Caco-2 (cell line): Measurements from ENCODE around the gene PSD4. TPM values are rescaled to one million over a fixed set of nuclear protein-coding genes. Genes with fewer than 3 reads are reported as not detected.
A peak's percentile ranks its signal among the peaks of the same experiment; 100 is the strongest.

Experiments used
- BruUV-seq: library from RNA; stranded (reverse); fragments of 400-500 nt; replicated peaks from 2 replicates; lab custom pipeline; 2021; lab: Mats Ljungman, UMichigan
- CTCF ChIA-PET: fragments of 300-600 bp; sonication (Branson Sonifier 250); formaldehyde crosslinking; loops from one replicate; lab custom pipeline; 2022; ENCODE audit warnings: antibody characterized with exemption; lab: Charles Lee
- POLR2A ChIA-PET: fragments of 300-600 bp; sonication (Branson Sonifier 250); formaldehyde crosslinking; loops from one replicate; lab custom pipeline; 2022; ENCODE audit warnings: antibody characterized with exemption; lab: Charles Lee
- DNase-seq, 2 experiments: peaks; one replicate each; pipeline versions ENCODE4 v3.0.0 to v3.0.0-alpha.2; 2020 to 2022
- H3K27me3 ChIP-seq: replicated peaks from 2 replicates; pipeline ENCODE4 v1.6.0; 2011; ENCODE audit warnings: low read length; ENCODE audit not compliant: control insufficient read depth, insufficient read depth
- H3K36me3 ChIP-seq: 2 replicates; pipeline ENCODE4 v1.5.1; 2011; ENCODE audit warnings: low read length; ENCODE audit not compliant: control insufficient read depth, insufficient read depth
- H3K4me1 ChIP-seq: fragments of 250-450 bp; sonication (Bioruptor Pico); 2 replicates; pipeline ENCODE4 v1.5.1; 2020; ENCODE audit warnings: mild to moderate bottlenecking
- H3K4me3 ChIP-seq: 2 replicates; pipeline ENCODE4 v1.5.1; 2011; ENCODE audit warnings: low read depth, mild to moderate bottlenecking, control low read depth, low read length
- H3K9me3 ChIP-seq: fragments of 250-450 bp; sonication (Bioruptor Pico); 2 replicates; pipeline ENCODE4 v1.5.1; 2020; ENCODE audit warnings: mild to moderate bottlenecking, moderate library complexity
- H3K27ac Mint-ChIP-seq: one replicate; pipeline ENCODE4 v1.8.0; 2022; ENCODE audit warnings: mixed read lengths; ENCODE audit not compliant: unreplicated experiment
- H3K27me3 Mint-ChIP-seq: one replicate; pipeline ENCODE4 v1.8.0; 2022; ENCODE audit warnings: mixed read lengths; ENCODE audit not compliant: insufficient read depth, unreplicated experiment
- H3K36me3 Mint-ChIP-seq: one replicate; pipeline ENCODE4 v1.8.0; 2022; ENCODE audit warnings: mild to moderate bottlenecking, mixed read lengths; ENCODE audit not compliant: insufficient read depth, unreplicated experiment
- H3K4me1 Mint-ChIP-seq: one replicate; pipeline ENCODE4 v1.8.0; 2022; ENCODE audit warnings: low read depth, mixed read lengths; ENCODE audit not compliant: unreplicated experiment
- H3K4me3 Mint-ChIP-seq: one replicate; pipeline ENCODE4 v1.8.0; 2022; ENCODE audit warnings: mild to moderate bottlenecking, moderate library complexity, mixed read lengths; ENCODE audit not compliant: unreplicated experiment
- H3K9me3 Mint-ChIP-seq: one replicate; pipeline ENCODE4 v1.8.0; 2022; ENCODE audit warnings: mixed read lengths; ENCODE audit not compliant: unreplicated experiment
- intact Hi-C: fragments of 100-400 bp; cut with micrococcal nuclease; formaldehyde crosslinking; loops from one replicate; pipeline ENCODE4 v1.10.0; 2022; ENCODE audit not compliant: unreplicated experiment
- total RNA-seq: library from RNA; stranded (reverse); gene quantifications from 2 replicates; pipeline ENCODE4 v1.2.3, GENCODE V29; 2022
- TF ChIP-seq, protein P1 (sequence below), 2 experiments: fragments of 200-600 bp in 1 of 2; IDR thresholded peaks; 1 replicate in 1 of 2; 2 replicates in 1 of 2; pipeline versions ENCODE4 v1.5.1 to v1.8.0; 2011 to 2022; ENCODE audit warnings: antibody characterized with exemption in 1 of 2, control low read depth in 1 of 2, inconsistent platforms in 1 of 2, low read depth in 1 of 2, low read length in 1 of 2, mild to moderate bottlenecking in 1 of 2, moderate library complexity in 1 of 2; ENCODE audit not compliant: insufficient read depth in 1 of 2, severe bottlenecking in 1 of 2, unreplicated experiment in 1 of 2

Gene PSD4
- total RNA-seq, 1 experiment from 2014 or later = 18.7 TPM

DNA sequence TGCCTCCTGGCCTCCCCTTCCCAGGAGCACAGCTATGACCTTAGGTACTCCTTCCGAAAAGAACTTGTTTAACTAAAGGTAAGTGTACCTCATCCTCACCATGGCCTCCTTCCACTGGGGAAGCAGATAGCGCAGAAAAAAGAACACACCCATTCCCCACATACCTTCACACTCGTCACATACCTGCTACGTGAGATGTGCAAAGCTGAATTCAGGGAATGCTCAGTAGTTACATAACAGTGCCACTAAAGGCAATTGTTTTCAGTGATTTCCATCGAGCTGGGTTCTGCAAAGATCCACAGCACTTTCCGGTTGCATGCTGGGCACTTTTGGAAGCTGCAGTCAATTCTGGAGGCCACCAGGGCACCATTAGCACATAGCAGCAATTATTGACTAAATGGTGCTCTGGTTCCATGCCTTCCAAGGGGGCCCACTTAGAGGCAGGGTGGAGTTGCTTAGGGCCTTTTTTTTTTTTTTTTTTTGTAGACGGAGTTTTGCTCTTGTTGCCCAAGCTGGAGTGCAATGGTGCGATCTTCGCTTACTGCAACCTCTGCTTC lies 63.9 kb downstream of the PSD4 start:
- DNase-seq = peak in 1 of 2 experiments; percentile 52
- Histone ChIP-seq H3K36me3 (peaks cover 12% of the 10 kb centered on the region), H3K27me3 (no peaks in the 10 kb centered on the region), H3K4me1 (peaks cover 64% of the 10 kb centered on the region), H3K4me3 (peak overlapping the region; percentile 97), H3K9me3 (no peaks in the 10 kb centered on the region)
- Mint-ChIP-seq H3K4me1 (peaks cover 28% of the 10 kb centered on the region), H3K36me3 (peaks cover 75% of the 10 kb centered on the region), H3K9me3 (no peaks in the 10 kb centered on the region), H3K4me3 (peak overlapping the region; percentile 97), H3K27ac (peak overlapping the region; percentile 93), H3K27me3 (no peaks in the 10 kb centered on the region)
- BruUV-seq = TSS peak; percentile 13
- TF ChIP-seq, protein P1, sequence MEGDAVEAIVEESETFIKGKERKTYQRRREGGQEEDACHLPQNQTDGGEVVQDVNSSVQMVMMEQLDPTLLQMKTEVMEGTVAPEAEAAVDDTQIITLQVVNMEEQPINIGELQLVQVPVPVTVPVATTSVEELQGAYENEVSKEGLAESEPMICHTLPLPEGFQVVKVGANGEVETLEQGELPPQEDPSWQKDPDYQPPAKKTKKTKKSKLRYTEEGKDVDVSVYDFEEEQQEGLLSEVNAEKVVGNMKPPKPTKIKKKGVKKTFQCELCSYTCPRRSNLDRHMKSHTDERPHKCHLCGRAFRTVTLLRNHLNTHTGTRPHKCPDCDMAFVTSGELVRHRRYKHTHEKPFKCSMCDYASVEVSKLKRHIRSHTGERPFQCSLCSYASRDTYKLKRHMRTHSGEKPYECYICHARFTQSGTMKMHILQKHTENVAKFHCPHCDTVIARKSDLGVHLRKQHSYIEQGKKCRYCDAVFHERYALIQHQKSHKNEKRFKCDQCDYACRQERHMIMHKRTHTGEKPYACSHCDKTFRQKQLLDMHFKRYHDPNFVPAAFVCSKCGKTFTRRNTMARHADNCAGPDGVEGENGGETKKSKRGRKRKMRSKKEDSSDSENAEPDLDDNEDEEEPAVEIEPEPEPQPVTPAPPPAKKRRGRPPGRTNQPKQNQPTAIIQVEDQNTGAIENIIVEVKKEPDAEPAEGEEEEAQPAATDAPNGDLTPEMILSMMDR (IDR thresholded peaks at IDR 0.05; ENCODE audit: insufficient read depth in 1 of 2, low read depth in 1 of 2, low read length in 1 of 2, severe bottlenecking in 1 of 2, unreplicated experiment in 1 of 2) = peak in 1 of 2 experiments; percentile 13
- ChIA-PET CTCF (interaction anchor here (0.6 to 2.7 kb wide), 5 partner anchors 9 to 136 kb away, joined by 3 to 18 read pairs (median 5); no protein-coding TSS in a partner anchor), POLR2A (interaction anchor here (0.9 kb wide), 1 partner anchor 33 kb away, joined by 3 read pairs; no protein-coding TSS in a partner anchor)
- intact Hi-C loops = loop anchor here (1.0 kb wide), 1 partner anchor 33 kb away; no protein-coding TSS in a partner anchor

DNA sequence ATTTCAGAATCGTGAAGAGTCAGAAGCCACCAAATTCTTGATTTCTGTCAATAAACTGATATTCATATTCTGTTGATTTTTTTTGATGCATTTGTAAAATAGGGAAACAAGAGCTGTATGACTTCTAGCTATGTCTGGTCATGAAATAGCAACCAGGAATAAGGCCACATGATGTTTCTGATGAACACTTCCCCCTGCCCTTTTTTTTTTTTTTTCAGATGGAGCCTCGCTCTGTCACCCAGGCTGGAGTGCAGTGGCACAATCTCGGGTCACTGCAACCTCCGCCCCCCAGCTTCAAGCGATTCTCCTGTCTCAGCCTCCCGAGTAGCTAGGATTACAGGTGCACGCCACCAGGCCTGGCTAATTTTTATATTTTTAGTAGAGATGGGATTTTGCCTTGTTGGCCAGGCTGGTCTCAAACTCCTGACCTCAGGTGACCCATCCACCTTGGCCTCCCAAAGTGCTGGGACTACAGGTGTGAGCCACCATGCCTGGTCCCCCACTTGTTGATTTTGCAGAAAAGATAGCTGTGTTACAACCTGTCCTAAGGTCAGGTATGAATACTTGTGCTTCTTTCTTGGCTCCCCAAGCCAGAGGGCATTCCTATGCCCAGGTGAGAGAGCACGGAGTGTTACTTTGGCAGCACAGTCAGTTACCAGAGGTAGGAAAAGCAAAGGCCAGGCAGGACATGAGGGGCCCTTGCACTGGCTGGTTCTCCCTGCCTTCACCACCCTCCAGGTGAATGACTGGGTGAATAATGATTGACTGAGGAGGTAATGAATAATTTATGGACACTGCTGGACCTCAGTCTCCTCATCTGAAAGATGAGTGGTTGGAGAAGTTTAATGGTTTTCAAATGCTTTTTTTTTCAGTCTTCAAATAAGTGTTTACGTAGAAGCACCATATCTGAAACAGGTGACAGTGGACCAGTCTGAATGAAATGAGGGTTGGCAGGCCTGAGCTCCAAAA lies 65.4 kb downstream of the PSD4 start:
- H3K36me3 ChIP-seq = peaks cover 13% of the 10 kb centered on the region
- no peak overlapping the region for H3K27ac Mint-ChIP-seq
- H3K36me3 Mint-ChIP-seq = peaks cover 90% of the 10 kb centered on the region
- POLR2A ChIA-PET = interaction anchor here (0.9 to 1.2 kb wide), 2 partner anchors 35 to 40 kb away, joined by 3 to 4 read pairs; no protein-coding TSS in a partner anchor
- no peak overlapping the region for H3K4me3 Mint-ChIP-seq
- no peaks in the 10 kb centered on the region for H3K9me3 ChIP-seq
- TF ChIP-seq, protein P1 (IDR thresholded peaks at IDR 0.05; ENCODE audit: insufficient read depth in 1 of 2, low read depth in 1 of 2, low read length in 1 of 2, severe bottlenecking in 1 of 2, unreplicated experiment in 1 of 2) = no peak
- H3K4me3 ChIP-seq = no peak overlapping the region
- intact Hi-C loops = no loop called here
- no peak for DNase-seq
- H3K4me1 ChIP-seq = peaks cover 52% of the 10 kb centered on the region
- H3K27me3 Mint-ChIP-seq = no peaks in the 10 kb centered on the region
- H3K9me3 Mint-ChIP-seq = no peaks in the 10 kb centered on the region
- BruUV-seq = no TSS peak
- H3K4me1 Mint-ChIP-seq = peaks cover 33% of the 10 kb centered on the region
- no peaks in the 10 kb centered on the region for H3K27me3 ChIP-seq
- CTCF ChIA-PET = interaction anchor here (1.0 to 2.7 kb wide), 4 partner anchors 35 to 131 kb away, joined by 3 to 18 read pairs (median 11); no protein-coding TSS in a partner anchor
